ENCODE measurements around the gene KLHL35.

KLHL35 gene, protein sequence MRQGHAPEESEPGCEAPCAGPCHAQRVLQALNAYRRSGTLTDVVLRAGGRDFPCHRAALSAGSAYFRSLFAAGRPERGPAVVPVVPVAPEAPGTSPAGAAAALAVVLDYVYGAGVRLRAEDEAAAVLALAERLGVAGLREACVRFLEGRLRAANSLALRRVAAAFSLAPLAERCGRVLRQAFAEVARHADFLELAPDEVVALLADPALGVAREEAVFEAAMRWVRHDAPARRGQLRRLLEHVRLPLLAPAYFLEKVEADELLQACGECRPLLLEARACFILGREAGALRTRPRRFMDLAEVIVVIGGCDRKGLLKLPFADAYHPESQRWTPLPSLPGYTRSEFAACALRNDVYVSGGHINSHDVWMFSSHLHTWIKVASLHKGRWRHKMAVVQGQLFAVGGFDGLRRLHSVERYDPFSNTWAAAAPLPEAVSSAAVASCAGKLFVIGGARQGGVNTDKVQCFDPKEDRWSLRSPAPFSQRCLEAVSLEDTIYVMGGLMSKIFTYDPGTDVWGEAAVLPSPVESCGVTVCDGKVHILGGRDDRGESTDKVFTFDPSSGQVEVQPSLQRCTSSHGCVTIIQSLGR

DNA sequence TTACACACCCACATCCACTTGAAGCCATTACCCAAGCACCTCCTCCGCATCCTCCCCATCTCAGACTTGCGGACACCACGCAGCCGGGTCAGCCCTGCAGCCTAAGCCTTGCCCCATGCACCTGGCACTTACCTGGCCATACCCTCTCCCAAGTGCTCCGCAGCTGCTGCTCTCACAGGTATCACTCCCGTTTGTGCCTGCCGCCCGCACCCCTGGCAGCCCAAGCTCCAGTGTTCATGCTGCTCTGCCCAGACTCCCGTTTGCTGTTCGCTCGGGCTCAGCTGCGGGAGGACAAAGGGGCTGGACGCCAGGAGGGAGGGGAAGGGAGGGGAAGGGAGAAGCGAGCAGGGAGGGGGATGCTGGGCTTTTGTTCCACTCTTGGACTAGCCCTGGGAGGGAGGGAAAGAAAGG is at the start of gene KLHL35:
Gene KLHL35, minus strand, starts transcription at position 293 of the 411 bp plus-strand sequence. CDS start 2,574 bp downstream, outside the sequence.
- FAIRE-seq = no peak

DNA sequence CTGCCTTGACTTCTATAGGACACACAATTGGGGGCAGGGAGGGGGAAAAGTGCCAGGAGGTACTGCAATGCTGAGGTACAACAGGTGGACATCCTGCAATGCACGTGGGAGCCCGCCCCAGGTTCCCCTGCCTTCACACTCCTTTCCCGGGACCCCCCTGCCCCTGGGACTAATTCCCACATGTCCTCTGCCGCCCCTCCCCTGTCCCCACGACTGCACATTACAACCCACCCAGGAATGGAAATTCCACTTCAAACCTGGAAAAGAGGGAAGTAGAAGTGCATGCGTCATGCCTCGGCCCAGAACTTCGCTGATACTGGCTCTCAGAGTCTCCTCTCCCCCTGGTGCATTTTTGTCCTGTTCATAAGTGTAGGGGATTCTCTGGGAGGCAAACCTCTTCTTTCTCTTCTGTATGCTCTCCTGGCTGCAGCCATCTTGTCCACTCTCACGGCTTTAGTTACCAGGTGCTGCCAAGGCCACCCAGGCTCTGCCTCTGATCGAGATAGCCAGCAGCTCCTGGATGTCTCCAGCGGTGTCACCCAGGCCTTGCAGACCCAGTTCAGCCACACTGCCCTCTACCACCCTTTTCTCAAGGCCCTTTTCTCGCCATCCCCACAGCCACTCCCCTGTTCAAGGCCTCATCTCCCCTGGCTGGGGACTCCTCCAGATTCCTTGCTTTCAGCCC is 49.1 kb upstream of the KLHL35 start:
- FAIRE-seq = no peak

DNA sequence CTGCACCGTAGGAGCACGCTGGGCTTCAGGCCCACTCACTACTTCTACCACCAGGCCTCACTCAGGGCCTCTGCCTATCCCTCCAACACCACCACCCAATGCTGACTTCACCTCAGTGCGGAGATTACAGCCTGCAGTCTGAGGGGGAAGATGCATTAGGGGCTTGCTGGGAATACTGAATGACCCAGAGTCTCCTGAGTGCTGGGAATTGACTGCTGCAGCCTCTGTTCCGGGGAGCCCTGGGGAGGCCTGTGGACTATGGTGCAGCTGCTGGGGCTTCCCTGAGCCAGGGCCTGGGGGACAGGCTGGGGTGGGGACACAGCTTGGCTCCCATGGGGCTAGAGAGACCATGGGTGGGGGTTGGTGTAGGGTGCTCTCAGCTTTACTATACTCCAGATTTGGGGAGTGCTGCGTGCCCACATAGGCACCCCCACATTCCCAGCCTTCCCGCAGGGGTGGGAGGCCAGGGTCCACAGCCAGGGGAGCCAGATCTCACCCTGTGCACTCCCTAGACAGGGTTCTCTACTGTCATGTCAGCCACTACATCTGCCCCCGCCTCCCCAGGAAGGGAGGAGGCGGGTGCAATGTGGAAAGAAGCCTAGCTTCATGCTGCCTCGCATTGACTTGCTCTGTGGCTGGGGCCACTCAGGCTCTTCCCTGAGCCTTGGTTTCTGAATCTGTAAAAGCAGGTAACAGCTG is 48.4 kb upstream of the KLHL35 start:
- FAIRE-seq = no peak

DNA sequence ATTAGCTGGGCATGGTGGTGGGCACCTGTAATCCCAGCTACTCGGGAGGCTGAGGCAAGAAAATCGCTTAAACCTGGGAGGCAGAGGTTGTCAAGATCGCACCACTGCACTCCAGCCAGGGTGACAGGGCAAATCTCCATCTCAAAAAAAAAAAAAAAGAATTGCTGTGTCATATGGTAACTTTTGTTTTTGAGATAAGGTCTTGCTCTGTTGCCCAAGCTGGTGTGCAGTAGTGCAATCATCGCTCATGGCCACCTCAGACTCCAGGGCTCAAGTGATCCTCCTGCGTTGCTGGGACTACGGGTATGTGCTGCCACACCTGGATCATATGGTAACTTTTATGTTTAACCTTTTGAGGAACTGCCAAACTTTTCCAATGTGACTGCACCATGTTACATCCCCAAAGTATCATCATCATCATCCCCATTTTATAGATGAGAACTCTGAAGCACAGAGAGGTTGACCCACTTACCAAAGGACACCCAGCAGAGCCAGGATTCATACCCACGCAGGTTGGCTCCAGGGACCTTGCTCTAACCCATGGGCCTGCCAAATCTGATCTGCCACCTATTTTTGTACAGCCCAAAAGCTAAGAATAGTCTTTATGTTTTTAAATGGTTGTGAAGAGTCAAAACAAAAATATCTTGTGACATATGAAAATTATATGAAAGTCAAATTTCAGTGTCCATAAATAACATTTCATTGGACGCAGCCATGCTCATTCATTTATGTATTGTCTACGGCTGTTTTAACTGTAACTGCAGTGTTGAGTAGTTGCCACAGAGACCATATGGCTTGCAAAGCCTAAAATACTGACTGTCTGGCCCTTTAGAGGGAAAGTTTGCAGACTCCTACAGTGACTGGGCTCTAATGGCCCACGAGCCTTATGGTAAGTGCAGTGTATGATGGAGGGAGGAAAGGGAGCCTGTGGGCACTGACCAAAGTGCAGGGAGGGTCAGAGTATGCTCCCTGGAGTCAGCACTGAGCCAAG is 47.5 kb upstream of the KLHL35 start:
- no peak for FAIRE-seq

DNA sequence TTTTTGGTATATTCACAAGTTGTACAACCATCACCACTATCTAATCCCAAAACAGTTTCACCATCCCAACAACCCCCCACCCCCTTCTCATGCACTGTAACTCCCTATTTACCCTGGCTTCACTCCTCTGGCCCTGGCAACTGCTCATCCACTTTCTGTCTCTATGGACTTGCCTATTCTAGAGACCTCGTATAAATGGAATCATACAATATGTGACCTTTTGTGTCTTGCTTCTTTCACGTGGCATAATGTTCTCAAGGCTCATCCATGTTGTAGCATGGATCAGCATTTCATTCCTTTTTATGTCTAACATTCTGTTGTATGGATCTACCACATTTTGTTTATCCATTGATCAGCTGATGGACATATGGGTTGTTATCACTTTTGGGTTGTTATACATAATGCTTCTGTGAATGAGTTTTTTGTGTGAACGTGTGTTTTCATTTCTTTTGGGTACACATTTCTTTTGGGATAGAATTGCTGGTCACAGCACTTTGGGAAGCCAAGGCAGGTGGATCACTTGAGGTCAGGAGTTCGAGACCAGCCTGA is 46.7 kb upstream of the KLHL35 start:
- FAIRE-seq = no peak

DNA sequence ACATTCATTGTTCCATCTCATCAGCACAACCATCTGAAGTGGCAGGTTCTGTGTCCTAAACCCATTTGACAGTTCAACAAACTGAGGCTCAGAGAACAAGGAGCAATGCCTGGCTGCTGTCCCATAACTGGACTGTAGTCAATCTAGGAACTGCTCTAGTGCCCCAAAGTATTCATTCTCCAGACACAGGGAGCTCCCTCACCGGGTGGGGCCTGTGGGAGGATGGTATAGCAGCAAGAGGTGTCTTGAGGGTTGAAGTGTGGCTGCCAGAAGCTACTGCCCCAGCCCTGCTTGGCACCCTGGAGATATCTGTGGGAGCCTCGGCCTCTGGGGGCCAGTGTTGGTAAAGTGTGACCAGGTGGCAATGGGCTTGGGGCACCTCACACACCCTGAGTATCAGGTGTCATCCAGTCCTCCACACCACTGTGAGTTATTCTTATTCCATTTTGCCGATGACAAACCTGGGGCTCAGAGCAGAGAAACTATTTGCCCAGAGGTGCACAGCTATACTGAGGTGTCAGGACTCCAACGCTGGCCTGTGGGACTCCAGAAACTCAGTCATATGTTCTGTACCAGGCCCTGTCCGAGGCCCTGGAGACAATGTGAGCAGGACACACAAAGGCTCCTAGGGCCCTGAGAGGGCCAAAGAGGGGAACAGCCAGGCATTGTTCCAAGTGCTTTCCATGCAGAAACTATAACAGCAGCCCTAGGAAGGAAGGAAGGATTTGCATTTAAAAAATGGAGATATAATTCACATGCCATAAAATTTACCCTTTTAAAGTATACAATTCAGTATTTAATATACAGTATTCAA is 46.0 kb upstream of the KLHL35 start:
- no peak for FAIRE-seq

DNA sequence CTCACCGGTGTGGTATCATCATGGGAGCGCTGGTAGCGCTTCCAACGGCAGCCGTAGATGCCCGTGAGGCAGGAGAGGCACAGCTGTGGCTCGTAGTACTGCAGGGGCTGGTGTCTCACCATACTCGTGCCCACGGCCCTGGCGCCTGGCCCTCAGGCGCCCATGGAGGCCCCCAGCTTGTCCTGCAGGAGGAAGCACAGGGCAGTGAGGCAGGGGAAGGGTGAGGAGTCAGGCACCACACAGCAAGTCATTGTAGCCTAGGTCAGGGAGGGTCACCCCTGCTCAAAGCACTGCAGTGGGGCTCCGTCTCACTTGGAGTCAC is 44.6 kb upstream of the KLHL35 start:
- FAIRE-seq = no peak

DNA sequence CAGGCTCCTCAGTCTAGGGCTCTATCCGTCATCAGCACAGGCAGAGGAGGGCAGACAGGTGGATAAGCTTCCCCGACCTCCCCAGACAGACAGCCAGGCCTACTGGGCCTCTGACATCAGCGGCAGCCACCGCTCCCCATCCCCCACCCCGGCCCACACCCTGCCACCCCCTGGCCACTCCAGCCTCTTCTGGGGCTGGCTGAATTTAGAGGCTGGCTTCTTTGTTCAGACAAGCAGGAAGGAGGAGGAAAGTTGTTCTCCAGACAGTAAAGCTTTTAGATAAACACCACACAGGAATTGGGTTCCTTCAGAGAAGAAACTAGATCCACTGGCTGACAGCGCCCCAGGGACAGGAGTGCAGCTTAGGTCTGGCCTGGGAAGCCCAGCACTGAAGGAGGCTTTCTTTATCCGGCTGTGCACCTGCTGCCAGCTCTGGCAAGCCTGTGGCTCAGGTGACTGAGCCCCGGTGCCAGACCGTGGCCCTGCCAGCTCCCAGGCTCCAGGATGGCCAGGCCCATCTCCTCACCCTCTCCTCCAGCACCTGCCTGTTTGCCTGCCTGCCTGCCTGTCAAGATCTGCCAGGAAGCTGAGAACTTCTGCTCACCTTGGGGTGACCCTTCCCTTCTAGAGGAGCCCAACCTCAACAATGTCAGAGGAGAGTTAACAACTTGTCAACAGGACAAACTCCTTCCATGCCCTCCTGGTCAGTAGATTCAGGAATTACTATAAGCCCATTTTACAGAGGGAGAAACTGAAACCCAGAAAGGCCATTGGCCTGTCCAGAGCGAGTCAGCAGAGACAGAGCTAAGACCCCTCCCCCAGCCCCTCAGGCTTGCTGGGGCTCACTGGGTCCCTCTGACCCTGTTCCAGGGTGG is 44.0 kb upstream of the KLHL35 start:
- FAIRE-seq = no peak

DNA sequence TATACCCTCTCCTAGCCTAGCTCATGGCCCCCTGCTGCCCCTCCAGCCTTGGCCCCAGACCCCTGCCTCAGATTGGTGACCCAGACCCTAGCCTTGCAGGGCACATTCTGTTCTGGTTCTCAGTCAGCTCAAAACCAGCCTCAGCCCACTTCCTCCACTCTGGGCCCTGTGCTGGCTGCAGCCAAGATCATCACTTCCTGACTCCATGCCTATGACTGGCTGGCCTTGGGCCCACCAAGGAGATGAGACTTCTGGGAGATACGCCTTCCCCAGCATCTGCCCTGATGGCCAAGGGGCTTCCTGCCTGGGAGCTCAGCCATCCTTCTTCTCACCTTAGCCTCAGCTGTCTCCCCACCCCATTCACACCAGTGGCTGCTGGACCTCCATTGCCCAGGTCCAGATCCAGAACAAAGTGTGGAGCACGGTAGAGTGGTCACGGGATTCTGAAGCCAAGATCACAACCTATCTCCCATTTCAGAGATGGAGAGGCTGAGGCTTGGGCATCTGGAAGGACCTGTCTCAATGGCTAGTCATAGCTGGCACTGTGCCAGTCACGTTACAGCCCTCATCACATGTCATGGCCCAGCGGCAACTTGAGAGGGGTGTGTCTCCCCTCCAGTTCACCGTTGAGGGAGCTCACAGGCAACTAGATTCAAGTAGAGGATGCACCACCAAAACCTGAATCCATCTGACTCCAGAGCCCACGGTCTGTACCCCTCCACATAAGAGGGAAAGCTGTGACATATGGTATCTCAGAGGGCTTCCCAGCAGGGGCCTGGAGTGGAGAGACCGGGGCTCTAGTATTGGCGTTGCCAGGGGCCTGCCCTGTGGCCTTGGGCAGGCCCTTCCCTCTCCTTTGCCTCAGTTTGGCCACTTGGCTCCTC is 43.0 kb upstream of the KLHL35 start:
- no peak for FAIRE-seq

DNA sequence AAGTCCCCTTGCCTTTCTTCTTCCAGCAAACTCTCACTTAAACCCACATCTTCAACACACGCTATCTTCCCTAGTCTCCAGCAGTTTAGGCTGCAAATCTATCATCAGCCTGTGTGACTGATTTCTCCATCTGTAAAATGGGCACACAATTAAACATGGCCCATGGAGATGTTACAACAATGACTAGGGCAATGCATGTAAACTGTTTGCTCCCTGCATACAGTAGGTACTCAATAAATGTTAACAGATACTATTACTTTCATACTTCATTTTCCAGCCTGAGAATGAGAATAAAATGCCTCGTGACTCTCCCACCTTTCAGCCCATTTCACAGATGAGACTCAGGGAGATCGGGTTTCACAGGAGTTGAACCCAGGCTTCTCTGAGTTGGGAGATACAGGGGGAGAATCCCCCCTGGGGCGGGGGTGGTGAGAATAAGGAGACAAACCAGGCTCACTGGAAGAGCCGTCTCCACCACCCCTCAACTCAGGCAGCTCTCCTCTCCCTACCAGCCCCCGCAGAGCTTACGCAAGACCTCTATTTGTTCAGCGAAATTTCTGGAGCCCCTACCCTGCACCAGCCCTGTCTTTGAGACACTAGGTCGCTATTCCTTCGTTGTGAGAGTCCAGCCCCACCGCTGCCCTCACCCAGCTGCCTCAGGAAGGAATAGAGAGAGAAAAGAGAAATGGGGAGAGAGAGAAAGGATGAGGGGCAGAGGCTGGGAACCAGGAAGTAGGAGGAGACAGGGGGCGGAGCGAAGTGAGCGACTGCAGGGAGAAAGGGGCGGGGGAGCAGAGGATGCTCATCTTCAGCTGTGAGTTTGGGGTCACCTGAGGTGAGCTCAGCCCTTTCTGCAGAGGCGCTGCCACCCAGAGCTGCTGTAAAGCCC is 42.1 kb upstream of the KLHL35 start:
- FAIRE-seq = no peak

DNA sequence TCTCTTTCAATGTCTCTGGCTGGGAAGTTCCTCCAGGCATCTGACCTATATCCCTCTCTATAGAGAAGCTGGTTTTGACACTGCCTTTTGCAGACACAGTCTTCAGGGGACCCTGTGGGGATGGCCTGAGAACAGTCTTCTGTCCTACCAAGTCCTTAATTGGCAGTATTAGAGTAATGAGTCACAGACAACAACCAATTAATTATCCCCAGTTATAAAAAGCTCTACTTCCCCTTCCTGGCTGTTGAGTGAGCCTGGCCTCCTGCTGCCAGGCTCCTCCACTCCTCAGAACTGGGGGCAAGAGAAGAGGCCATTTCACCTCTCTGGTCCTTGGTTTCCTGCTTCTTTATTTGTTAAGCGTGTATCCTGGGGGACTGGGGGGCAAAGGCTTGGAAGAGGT is 41.2 kb upstream of the KLHL35 start:
- no peak for FAIRE-seq

DNA sequence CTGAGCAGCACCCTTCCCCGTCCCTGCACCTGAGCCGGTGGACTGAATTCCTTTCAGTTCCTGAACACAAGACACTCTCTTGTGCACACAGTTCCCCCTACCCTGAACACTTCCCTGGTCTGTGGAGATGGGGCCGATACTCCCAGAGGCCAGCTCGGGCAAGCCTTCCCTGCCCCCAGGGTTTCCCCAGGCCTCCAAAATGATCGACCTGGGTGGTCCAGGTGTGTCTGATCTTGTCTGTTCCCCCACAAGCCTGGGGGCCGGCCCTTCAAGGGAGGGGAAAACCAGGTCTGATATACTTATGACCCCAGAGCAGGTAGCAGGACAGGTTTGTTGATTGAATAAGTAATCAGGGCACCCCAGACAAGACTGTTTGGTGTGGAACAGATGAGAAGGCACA is 40.7 kb upstream of the KLHL35 start:
- FAIRE-seq = no peak

DNA sequence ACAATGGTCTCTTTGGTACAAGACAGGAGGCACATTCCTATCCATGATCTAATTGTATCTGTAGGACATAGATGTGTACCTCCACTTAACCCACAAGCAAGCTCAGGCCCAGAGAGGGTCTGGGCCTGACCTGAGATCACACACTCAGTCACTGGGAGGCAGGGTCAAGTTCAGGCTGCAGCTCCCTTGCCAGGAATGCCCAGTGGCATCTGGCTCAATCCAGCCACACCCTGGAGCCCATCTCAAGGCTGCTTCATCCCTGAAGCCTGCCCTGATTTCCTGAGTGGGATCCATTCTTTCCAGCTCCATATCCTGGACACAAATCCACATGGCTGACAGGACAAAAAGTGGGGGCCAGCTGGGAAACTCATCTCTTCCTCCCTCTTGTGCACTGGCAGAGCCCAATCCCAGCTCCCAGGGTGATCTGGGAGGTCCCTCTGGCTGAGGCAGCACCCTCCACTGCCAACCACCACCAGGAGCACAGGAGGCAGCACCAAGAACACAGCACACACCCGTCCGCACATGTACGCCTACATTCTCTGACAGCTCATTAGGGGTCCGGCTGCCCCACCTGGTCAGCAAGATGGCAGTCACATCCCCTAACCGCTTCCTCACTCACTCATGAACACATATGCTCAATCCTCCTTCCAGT is 39.2 kb upstream of the KLHL35 start:
- FAIRE-seq = no peak

DNA sequence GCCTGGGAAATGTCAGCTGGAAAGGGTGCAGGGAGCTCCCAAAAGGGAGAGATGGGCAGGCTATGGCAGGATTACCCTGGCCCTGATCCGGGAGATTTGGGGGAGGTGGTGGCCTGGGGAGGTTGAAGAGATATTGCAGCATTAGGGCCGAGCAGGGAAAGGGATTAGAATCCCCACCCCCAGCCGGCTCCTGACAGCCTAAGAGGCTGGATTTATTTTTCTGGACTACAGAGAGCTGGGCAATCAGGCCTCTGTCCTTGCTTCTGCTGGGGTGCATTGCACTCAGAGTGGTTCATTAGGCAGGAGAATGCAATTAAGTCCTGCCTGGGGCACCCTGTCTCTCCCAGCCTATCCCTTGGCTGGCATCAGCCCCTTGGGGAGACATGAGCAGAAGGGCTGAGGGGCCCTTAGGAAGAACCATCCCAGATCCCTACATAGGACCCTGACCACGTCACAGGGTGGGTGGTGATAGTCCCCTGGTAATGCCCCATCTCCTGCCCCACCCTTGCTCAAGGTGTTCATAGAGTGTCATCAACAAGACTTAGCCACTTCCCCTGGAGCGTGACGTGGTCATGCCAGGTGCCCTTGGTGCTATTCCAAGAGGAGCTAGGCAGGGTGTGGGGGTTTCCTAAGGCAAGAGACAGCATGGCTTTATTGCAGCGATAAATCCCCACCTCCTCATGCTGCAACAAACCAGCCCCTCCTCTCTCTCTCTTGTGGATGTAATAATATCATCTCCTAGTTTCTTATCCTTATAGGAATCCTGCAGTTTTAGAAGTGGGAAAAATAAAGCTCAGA is 38.4 kb upstream of the KLHL35 start:
- FAIRE-seq = no peak

DNA sequence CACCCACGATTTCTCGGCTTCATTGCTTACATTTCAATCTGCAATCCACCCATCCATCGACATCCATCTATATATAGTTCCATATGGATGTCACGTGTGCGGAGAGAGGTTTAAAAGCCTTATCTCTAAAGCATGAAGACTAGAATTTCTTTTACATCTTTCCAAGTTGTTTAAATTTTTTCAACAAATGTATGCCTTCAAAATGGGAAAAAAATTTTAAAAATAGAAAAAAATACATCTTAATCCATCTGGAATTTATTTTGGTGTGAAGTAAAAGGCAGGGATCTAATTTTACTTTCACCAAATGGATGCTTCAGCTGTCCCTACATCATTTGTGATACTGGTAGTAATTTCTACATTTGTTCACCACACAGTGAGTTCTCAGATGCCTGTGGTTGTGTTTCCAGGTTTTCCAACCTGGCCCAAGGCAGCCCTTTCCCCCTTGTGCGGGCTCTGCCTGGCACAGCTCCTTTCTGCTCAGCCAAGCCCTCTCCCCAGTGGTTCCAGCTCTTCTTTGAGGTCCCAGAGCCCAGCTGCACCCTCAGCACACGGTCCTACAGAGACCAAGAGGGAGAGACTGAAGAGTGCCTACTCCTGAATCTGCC is 37.6 kb upstream of the KLHL35 start:
- no peak for FAIRE-seq

Data from endometrium (tissue), 2 donors.